Mesangial cell (primary cell): ENCODE results near the gene OVCH2. TPM values are rescaled to one million over a fixed set of nuclear protein-coding genes. Genes with fewer than 3 reads are reported as not detected.

Source experiments
- total RNA-seq: library from RNA; depleted of rRNA; stranded (reverse); fragments of >200 nt; gene quantifications from 2 replicates; pipeline ENCODE4 v1.2.3, GENCODE V29; 2015

Gene OVCH2
- not detected in 2 replicates for total RNA-seq

GRCh38 chr11:7706377-7706776 is at the start of gene OVCH2:
Gene OVCH2 (minus strand): TSS chr11:7706477. CDS start chr11:7706394, 83 bp downstream.

GRCh38 chr11:7672960-7673723 is 33.1 kb downstream of the OVCH2 start, which contains the start of gene CYB5R2:
Gene CYB5R2 (minus strand): TSS chr11:7673500. CDS start chr11:7672825, 675 bp downstream.

Other genes with a start within 250 kb of the OVCH2 start
- gene OLFML1, start 221.0 kb downstream of the OVCH2 start, total RNA-seq, result 0.25 TPM in 1 of 2 replicates, not detected in the other
- gene PPFIBP2, start 192.5 kb downstream of the OVCH2 start, total RNA-seq, result 0.16 and 2.0 TPM in 2 replicates
- gene CYB5R2, start 33.0 kb downstream of the OVCH2 start, total RNA-seq, result 5.7 and 6.3 TPM in 2 replicates
- gene OR5P2, start 90.5 kb upstream of the OVCH2 start, total RNA-seq, result not detected in 2 replicates
- not detected in 2 replicates for gene OR5P3, start 124.4 kb upstream of the OVCH2 start, total RNA-seq
- gene OR10A6, start 224.8 kb upstream of the OVCH2 start, total RNA-seq, result not detected in 2 replicates
- not detected in 2 replicates for gene OR10A3, start 235.2 kb upstream of the OVCH2 start, total RNA-seq